Smooth muscle cell (in vitro differentiated cells): ENCODE measurements around the gene SLC29A1. TPM values are rescaled to one million over a fixed set of nuclear protein-coding genes. Genes with fewer than 3 reads are reported as not detected.
A peak's percentile ranks its signal among the peaks of the same experiment; 100 is the strongest.

Source experiments
- DNase-seq: peaks from one replicate; lab custom pipeline; 2025; ENCODE audit not compliant: unreplicated experiment; lab: John Stamatoyannopoulos, UW
- H2AFZ ChIP-seq: fragments of 200-600 bp; sonication (generic); 2 replicates; pipeline ENCODE4 v1.6.0; 2016; ENCODE audit warnings: antibody characterized with exemption, low read depth, mild to moderate bottlenecking
- H3F3A ChIP-seq: fragments of 200-600 bp; sonication (generic); 2 replicates; pipeline ENCODE4 v1.6.0; 2017; ENCODE audit warnings: antibody characterized with exemption, low read depth
- H3K27ac ChIP-seq: fragments of 200-600 bp; sonication (generic); 2 replicates; pipeline ENCODE4 v1.5.1; 2016; ENCODE audit warnings: low read depth, mild to moderate bottlenecking
- H3K27me3 ChIP-seq: fragments of 200-600 bp; sonication (generic); 2 replicates; pipeline ENCODE4 v1.6.1; 2016; ENCODE audit warnings: low read depth, mild to moderate bottlenecking
- H3K36me3 ChIP-seq: fragments of 200-600 bp; sonication (generic); 2 replicates; pipeline ENCODE4 v1.5.1; 2016; ENCODE audit warnings: low read depth
- H3K4me1 ChIP-seq: fragments of 200-600 bp; sonication (generic); 2 replicates; pipeline ENCODE4 v1.5.1; 2016; ENCODE audit warnings: low read depth
- H3K4me2 ChIP-seq: fragments of 200-600 bp; sonication (generic); 2 replicates; pipeline ENCODE4 v1.6.0; 2016; ENCODE audit warnings: mild to moderate bottlenecking
- H3K4me3 ChIP-seq: fragments of 200-600 bp; sonication (generic); 2 replicates; pipeline ENCODE4 v1.5.1; 2016; ENCODE audit warnings: mild to moderate bottlenecking
- H3K79me2 ChIP-seq: fragments of 200-600 bp; sonication (generic); 2 replicates; pipeline ENCODE4 v1.6.0; 2016; ENCODE audit warnings: low read depth, mild to moderate bottlenecking
- H3K9ac ChIP-seq: fragments of 200-600 bp; sonication (generic); 2 replicates; pipeline ENCODE4 v1.6.0; 2016; ENCODE audit warnings: low read depth
- H3K9me3 ChIP-seq: fragments of 200-600 bp; sonication (generic); replicated peaks from 2 replicates; pipeline ENCODE4 v1.5.1; 2016; ENCODE audit warnings: low read depth
- H4K20me1 ChIP-seq: fragments of 200-600 bp; sonication (generic); 2 replicates; pipeline ENCODE4 v1.6.0; 2016; ENCODE audit warnings: low read depth
- WGBS: methylation state at CpG from one replicate; pipeline ENCODE4 v1.1.7; 2016; ENCODE audit warnings: low lambda C conversion rate; 5-methylcytosine and 5-hydroxymethylcytosine counted together
- polyA plus RNA-seq: library from polyadenylated mRNA; unstranded; fragments of >200 nt; fragmentation: Nextera tagmentation; extraction: Ambion mirVana; gene quantifications from 2 replicates; pipeline ENCODE4 v1.2.1, GENCODE V29; 2016
- total RNA-seq: library from RNA; depleted of rRNA; stranded (reverse); fragments of >200 nt; gene quantifications from 2 replicates; pipeline ENCODE4 v1.2.3, GENCODE V29; 2014
- TF ChIP-seq, protein P1 (sequence below): fragments of 200-600 bp; sonication (generic); IDR thresholded peaks from 2 replicates; pipeline ENCODE4 v1.5.1; 2017; ENCODE audit warnings: borderline replicate concordance, mild to moderate bottlenecking, antibody characterized with exemption; ENCODE audit not compliant: insufficient read depth, poor library complexity, severe bottlenecking

SLC29A1 gene
- total and polyA plus RNA-seq, 2 experiments from 2014 or later = 7.4 to 8.0 TPM

DNA sequence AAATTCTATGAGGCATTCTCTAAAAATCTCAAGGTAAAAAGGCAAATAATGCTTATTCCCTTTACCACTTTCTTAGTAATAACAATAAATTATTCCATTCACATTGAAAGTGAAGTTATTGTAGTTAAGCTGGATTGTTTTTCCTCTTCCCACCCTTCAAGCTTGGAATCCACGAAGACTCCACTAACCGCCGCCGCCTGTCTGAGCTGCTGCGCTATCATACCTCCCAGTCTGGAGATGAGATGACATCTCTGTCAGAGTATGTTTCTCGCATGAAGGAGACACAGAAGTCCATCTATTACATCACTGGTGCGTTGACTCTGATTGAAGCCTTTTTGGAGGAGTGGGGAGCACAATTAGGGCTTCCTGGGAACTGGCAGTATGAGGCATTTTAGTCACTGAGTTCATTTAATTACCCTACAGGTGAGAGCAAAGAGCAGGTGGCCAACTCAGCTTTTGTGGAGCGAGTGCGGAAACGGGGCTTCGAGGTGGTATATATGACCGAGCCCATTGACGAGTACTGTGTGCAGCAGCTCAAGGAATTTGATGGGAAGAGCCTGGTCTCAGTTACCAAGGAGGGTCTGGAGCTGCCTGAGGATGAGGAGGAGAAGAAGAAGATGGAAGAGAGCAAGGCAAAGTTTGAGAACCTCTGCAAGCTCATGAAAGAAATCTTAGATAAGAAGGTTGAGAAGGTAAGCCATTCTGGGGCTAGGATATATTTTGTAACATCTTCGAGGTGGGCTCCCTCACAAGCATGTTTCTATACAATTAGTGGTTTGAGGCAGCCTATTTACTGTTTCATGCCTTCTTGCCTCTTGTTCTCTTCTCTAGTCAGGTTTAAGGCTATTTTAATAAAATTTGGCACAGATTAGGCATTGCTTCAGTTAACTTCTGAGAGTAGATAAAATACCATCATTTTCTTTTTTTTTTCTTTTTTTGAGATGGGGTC, 28.5 kb downstream of the SLC29A1 start:
- WGBS = 95% methylated on average over 14 of the region's 14 CpGs
- TF ChIP-seq, protein P1, sequence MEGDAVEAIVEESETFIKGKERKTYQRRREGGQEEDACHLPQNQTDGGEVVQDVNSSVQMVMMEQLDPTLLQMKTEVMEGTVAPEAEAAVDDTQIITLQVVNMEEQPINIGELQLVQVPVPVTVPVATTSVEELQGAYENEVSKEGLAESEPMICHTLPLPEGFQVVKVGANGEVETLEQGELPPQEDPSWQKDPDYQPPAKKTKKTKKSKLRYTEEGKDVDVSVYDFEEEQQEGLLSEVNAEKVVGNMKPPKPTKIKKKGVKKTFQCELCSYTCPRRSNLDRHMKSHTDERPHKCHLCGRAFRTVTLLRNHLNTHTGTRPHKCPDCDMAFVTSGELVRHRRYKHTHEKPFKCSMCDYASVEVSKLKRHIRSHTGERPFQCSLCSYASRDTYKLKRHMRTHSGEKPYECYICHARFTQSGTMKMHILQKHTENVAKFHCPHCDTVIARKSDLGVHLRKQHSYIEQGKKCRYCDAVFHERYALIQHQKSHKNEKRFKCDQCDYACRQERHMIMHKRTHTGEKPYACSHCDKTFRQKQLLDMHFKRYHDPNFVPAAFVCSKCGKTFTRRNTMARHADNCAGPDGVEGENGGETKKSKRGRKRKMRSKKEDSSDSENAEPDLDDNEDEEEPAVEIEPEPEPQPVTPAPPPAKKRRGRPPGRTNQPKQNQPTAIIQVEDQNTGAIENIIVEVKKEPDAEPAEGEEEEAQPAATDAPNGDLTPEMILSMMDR = no peak
- no peak overlapping the region for H2AFZ ChIP-seq
- H3K4me2 ChIP-seq = no peak overlapping the region
- H3K27ac ChIP-seq = peak overlapping the region; percentile 62
- no peaks in the 10 kb centered on the region for H3K27me3 ChIP-seq
- no peak for DNase-seq
- H4K20me1 ChIP-seq = peaks cover 97% of the 10 kb centered on the region
- H3K79me2 ChIP-seq = peaks cover 79% of the 10 kb centered on the region
- peaks cover 26% of the 10 kb centered on the region for H3K4me1 ChIP-seq
- H3K9me3 ChIP-seq = no peaks in the 10 kb centered on the region
- peaks cover 63% of the 10 kb centered on the region for H3F3A ChIP-seq
- no peak overlapping the region for H3K4me3 ChIP-seq
- peaks cover 35% of the 10 kb centered on the region for H3K36me3 ChIP-seq
- no peak overlapping the region for H3K9ac ChIP-seq

DNA sequence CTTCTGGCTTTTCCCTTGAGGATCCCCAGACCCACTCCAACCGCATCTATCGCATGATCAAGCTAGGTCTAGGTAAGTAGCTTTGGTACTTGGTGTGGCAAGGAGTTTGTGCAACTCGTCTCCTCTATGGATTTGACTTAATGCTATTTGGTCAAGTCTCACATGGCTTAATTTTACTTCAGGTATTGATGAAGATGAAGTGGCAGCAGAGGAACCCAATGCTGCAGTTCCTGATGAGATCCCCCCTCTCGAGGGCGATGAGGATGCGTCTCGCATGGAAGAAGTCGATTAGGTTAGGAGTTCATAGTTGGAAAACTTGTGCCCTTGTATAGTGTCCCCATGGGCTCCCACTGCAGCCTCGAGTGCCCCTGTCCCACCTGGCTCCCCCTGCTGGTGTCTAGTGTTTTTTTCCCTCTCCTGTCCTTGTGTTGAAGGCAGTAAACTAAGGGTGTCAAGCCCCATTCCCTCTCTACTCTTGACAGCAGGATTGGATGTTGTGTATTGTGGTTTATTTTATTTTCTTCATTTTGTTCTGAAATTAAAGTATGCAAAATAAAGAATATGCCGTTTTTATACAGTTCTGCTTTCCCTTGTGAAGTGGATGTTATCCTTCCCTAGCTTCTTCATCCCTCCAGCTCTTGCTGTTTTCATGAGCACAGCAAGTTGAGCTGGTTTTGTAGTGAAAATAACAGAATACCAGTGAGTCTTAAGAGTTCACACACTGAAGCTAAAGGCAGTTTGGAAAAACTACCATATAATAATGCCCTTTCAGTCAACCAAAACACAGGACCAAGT, 30.1 kb downstream of the SLC29A1 start:
- H2AFZ ChIP-seq = no peak overlapping the region
- H3K27ac ChIP-seq = peak overlapping the region; percentile 7
- peaks cover 66% of the 10 kb centered on the region for H3K79me2 ChIP-seq
- H3K9me3 ChIP-seq = no peaks in the 10 kb centered on the region
- H3K27me3 ChIP-seq = no peaks in the 10 kb centered on the region
- no peak overlapping the region for H3K4me2 ChIP-seq
- peaks cover 35% of the 10 kb centered on the region for H3K36me3 ChIP-seq
- 86% methylated on average over 10 of the region's 10 CpGs for WGBS
- H3K4me1 ChIP-seq = peaks cover 26% of the 10 kb centered on the region
- no peak overlapping the region for H3K9ac ChIP-seq
- H4K20me1 ChIP-seq = peaks cover 82% of the 10 kb centered on the region
- TF ChIP-seq, protein P1 = peak; percentile 43
- no peak for DNase-seq
- H3F3A ChIP-seq = peaks cover 66% of the 10 kb centered on the region
- no peak overlapping the region for H3K4me3 ChIP-seq

DNA sequence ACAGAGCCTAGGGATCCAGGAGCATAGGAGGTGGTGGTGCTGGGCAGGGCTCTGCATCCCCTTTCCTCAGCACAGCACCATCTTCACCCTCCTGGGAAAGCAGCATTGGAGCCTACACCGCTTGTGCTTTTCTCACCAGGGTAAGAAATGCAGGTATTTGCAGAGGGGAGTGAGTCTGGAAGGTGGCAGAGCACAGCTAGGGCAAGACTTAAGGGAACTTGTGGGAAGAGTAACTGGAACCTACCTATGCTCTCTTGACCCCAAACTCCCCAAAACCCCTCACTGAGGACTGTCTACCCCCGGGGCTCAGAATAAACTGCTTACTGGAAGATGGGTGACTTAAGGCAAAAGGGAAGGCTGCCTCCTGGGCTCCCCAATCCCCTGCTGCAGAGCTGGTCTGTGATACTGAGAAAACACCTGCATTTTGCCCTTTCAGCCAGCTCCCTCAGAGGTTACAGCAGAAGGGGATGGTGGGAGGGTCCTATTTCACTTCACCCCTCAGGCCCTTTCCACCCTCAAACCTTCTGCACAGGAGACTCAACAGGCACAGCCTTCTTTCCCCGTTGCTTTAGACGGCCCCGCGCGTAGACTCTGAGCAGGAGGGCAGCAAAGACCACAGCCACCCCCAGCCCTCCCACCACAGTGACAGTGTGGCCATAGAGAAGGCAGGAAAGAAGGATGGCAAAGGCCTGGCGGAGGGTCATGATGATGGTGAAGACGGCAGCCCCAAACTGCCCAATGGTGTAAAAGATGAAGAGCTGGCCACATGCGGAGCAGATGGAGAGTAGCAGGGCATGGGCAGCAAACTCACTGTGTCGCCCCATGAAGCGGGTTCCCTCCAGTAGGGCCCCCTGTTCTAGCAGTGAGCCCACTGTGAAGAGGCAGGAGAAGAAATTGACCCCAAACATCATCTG, 31.1 kb downstream of the SLC29A1 start:
- Histone ChIP-seq H3K27me3 (no peaks in the 10 kb centered on the region), H3K4me2 (no peak overlapping the region), H2AFZ (no peak overlapping the region), H3K79me2 (peaks cover 57% of the 10 kb centered on the region), H3F3A (peaks cover 62% of the 10 kb centered on the region), H3K27ac (peak overlapping the region; percentile 7), H3K4me1 (peaks cover 17% of the 10 kb centered on the region), H3K9ac (no peak overlapping the region), H3K36me3 (peaks cover 32% of the 10 kb centered on the region), H4K20me1 (peaks cover 72% of the 10 kb centered on the region), H3K4me3 (no peak overlapping the region), H3K9me3 (no peaks in the 10 kb centered on the region)
- DNase-seq = no peak
- WGBS = 85% methylated on average over 12 of the region's 12 CpGs
- TF ChIP-seq, protein P1 = no peak
